Measurements from ENCODE around the gene OXTR. TPM values are rescaled to one million over a fixed set of nuclear protein-coding genes. Genes with fewer than 3 reads are reported as not detected.

Gene OXTR
- total RNA-seq, 1 donor from 2014 or later, result 0.50 TPM

- intact Hi-C loops (cut with DNase I), result no loop called here
- no peaks in the 10 kb centered on the region for H3K4me1 ChIP-seq
- TF ChIP-seq CTCF (IDR thresholded peaks at IDR 0.05), result no peak
- H3K4me3 ChIP-seq, result no peak overlapping the region
- H3K27me3 ChIP-seq (ENCODE audit: low read depth), result no peaks in the 10 kb centered on the region
- no peak overlapping the region for H3K27ac ChIP-seq
- H3K9me3 ChIP-seq, result no peaks in the 10 kb centered on the region
- ATAC-seq (no peak), DNase-seq (no peak)
- H3K36me3 ChIP-seq, result no peaks in the 10 kb centered on the region
Observed at GRCh38 chr3:8736436-8736835, 33.0 kb downstream of the OXTR start.

- H3K27ac ChIP-seq, result no peak overlapping the region
- no peaks in the 10 kb centered on the region for H3K4me1 ChIP-seq
- DNase-seq (no peak), ATAC-seq (no peak)
- TF ChIP-seq CTCF (IDR thresholded peaks at IDR 0.05), result no peak
- H3K27me3 ChIP-seq (ENCODE audit: low read depth), result no peaks in the 10 kb centered on the region
- intact Hi-C loops (cut with DNase I), result no loop called here
- H3K4me3 ChIP-seq, result no peak overlapping the region
- no peaks in the 10 kb centered on the region for H3K36me3 ChIP-seq
- no peaks in the 10 kb centered on the region for H3K9me3 ChIP-seq
Observed at GRCh38 chr3:8734908-8735307, 34.5 kb downstream of the OXTR start.

GRCh38 chr3:8734137-8734878 is 35.1 kb downstream of the OXTR start:
- ATAC-seq, result no peak
- intact Hi-C loops (cut with DNase I), result no loop called here
- H3K4me3 ChIP-seq, result no peak overlapping the region

GRCh38 chr3:8733332-8734094 is 35.9 kb downstream of the OXTR start, which contains the start of gene CAV3:
CAV3 (plus strand) TSS chr3:8733802; CDS start chr3:8733877, 75 bp downstream.
- intact Hi-C loops (cut with DNase I), result no loop called here
- ATAC-seq (no peak), DNase-seq (no peak)
- Histone ChIP-seq H3K27ac (no peak within 1 kb of the TSS), H3K9me3 (no peaks in the 10 kb centered on the region), H3K4me3 (no peak within 1 kb of the TSS), H3K27me3 (ENCODE audit: low read depth) (no peaks in the 10 kb centered on the region), H3K4me1 (no peaks in the 10 kb centered on the region), H3K36me3 (no peaks in the 10 kb centered on the region)
- no peak for TF ChIP-seq CTCF (IDR thresholded peaks at IDR 0.05)

More at GRCh38 chr3:8734137-8734878, 35.1 kb downstream of the OXTR start:
- Histone ChIP-seq H3K9me3 (no peaks in the 10 kb centered on the region), H3K4me1 (no peaks in the 10 kb centered on the region), H3K27ac (no peak overlapping the region), H3K27me3 (ENCODE audit: low read depth) (no peaks in the 10 kb centered on the region), H3K36me3 (no peaks in the 10 kb centered on the region)
- DNase-seq, result no peak
- no peak for TF ChIP-seq CTCF (IDR thresholded peaks at IDR 0.05)

GRCh38 chr3:8732413-8732812 is 37.0 kb downstream of the OXTR start:
- DNase-seq (no peak), ATAC-seq (no peak)
- no peak overlapping the region for H3K4me3 ChIP-seq
- no peak for TF ChIP-seq CTCF (IDR thresholded peaks at IDR 0.05)
- no peak overlapping the region for H3K27ac ChIP-seq
- H3K4me1 ChIP-seq, result no peaks in the 10 kb centered on the region
- no peaks in the 10 kb centered on the region for H3K36me3 ChIP-seq
- H3K9me3 ChIP-seq, result no peaks in the 10 kb centered on the region
- intact Hi-C loops (cut with DNase I), result no loop called here
- no peaks in the 10 kb centered on the region for H3K27me3 ChIP-seq (ENCODE audit: low read depth)

Data from lower lobe of right lung (tissue), 2 donors.